ENCODE measurements around the gene SLC26A2.

The SLC26A2 gene

GRCh38 chr5:149995385-149996204, 35.0 kb downstream of the SLC26A2 start:
- no peaks in the 10 kb centered on the region for H3K9me3 ChIP-seq (ENCODE audit: low read length)
- H3K27me3 ChIP-seq (ENCODE audit: insufficient read depth, low read length) = no peaks in the 10 kb centered on the region
- no peak overlapping the region for H3K4me3 ChIP-seq (ENCODE audit: low read length)
- peaks cover 14% of the 10 kb centered on the region for H3K36me3 ChIP-seq (ENCODE audit: insufficient read depth, low read length)
- peaks cover 10% of the 10 kb centered on the region for H3K4me1 ChIP-seq (ENCODE audit: insufficient read depth, low read length)
- H2AFZ ChIP-seq (ENCODE audit: low read depth, low read length) = no peak overlapping the region

GRCh38 chr5:149996205-149996890, 35.8 kb downstream of the SLC26A2 start:
- H3K9me3 ChIP-seq (ENCODE audit: low read length) = no peaks in the 10 kb centered on the region
- H2AFZ ChIP-seq (ENCODE audit: low read depth, low read length) = no peak overlapping the region
- H3K36me3 ChIP-seq (ENCODE audit: insufficient read depth, low read length) = peaks cover 14% of the 10 kb centered on the region
- no peaks in the 10 kb centered on the region for H3K27me3 ChIP-seq (ENCODE audit: insufficient read depth, low read length)
- peaks cover 11% of the 10 kb centered on the region for H3K4me1 ChIP-seq (ENCODE audit: insufficient read depth, low read length)
- no peak overlapping the region for H3K4me3 ChIP-seq (ENCODE audit: low read length)

- H3K36me3 ChIP-seq (ENCODE audit: insufficient read depth, low read length) = peaks cover 14% of the 10 kb centered on the region
- H3K4me1 ChIP-seq (ENCODE audit: insufficient read depth, low read length) = peaks cover 23% of the 10 kb centered on the region
- no peak overlapping the region for H3K4me3 ChIP-seq (ENCODE audit: low read length)
- no peaks in the 10 kb centered on the region for H3K9me3 ChIP-seq (ENCODE audit: low read length)
- H2AFZ ChIP-seq (ENCODE audit: low read depth, low read length) = no peak overlapping the region
- no peaks in the 10 kb centered on the region for H3K27me3 ChIP-seq (ENCODE audit: insufficient read depth, low read length)
These were observed 37.7 kb downstream of the SLC26A2 start for GRCh38 chr5:149998281-149998680.

- Histone ChIP-seq H3K4me1 (ENCODE audit: insufficient read depth, low read length) (peaks cover 23% of the 10 kb centered on the region), H3K4me3 (ENCODE audit: low read length) (peak overlapping the region; percentile 92), H3K27me3 (ENCODE audit: insufficient read depth, low read length) (no peaks in the 10 kb centered on the region), H3K9me3 (ENCODE audit: low read length) (no peaks in the 10 kb centered on the region), H2AFZ (ENCODE audit: low read depth, low read length) (no peak overlapping the region), H3K36me3 (ENCODE audit: insufficient read depth, low read length) (peaks cover 14% of the 10 kb centered on the region)
These were observed 38.8 kb downstream of the SLC26A2 start for GRCh38 chr5:149999359-149999758.

DNA sequence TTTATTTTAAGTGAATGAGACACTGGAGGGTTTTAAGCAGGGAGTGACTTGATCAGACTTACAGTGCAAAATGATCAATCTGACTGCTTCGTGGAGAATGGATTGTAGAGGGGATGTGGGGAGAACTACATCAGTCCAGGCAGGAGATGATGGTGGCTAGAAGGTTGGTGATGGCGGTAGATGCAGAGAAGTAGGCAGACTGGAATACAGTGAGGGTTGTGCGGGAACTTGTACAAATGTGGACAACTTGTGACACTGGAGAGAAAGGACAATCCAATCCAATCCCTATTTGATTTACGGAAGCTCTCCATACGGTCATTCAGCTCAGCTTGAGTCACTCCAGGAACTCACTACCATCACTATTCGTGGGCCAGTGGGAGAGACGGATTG, 39.3 kb downstream of the SLC26A2 start:
- Histone ChIP-seq H3K9me3 (ENCODE audit: low read length) (no peaks in the 10 kb centered on the region), H3K4me3 (ENCODE audit: low read length) (peak overlapping the region; percentile 92), H3K27me3 (ENCODE audit: insufficient read depth, low read length) (no peaks in the 10 kb centered on the region), H3K4me1 (ENCODE audit: insufficient read depth, low read length) (peaks cover 23% of the 10 kb centered on the region), H3K36me3 (ENCODE audit: insufficient read depth, low read length) (peaks cover 11% of the 10 kb centered on the region), H2AFZ (ENCODE audit: low read depth, low read length) (peak overlapping the region; percentile 64)

DNA sequence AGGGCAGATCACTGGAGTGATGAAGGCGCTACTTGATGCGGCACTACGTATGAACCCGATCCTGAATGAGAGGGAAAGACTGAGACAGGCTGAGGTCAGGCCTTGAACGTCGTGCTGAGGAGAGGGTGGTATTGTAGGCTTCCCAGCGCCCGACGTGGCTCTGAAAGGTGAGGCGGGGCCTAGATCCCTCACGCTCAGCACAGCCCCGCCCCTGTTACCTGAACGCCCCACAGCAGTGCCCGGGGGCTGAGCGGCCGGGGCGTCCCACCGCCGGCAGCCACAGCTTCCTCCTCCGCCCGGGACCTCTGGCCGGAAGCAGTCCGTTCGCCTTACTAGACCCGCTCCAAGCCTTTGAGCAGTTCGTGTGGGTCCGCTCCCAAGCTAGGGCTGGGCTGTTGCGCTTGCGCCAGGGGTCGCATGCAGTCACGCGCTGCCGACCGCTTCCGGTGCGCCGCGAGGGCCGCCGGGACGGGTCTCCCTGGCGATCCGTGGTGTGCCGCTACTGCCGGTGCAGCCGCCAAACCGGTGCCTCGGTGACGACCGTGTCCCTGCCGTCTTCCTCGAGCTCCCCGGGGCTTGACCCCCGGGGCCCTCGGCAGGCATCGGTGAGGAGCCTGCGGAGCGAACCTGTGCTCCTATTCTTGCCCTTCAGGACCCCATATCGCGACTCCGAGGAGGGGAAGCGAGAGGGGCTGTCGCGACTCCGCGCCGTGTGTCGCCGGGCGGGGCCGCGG, 39.9 kb downstream of the SLC26A2 start, which contains the start of the genes HMGXB3 and TIGD6:
TSS of gene HMGXB3 (plus strand) at position 484 of the 734 bp plus-strand sequence. CDS start 4,114 bp downstream, outside the sequence.
TSS of gene TIGD6 (minus strand) at position 399 of the 734 bp plus-strand sequence. CDS start 4,306 bp downstream, outside the sequence.
- Histone ChIP-seq H3K4me3 (ENCODE audit: low read length) (peak within 1 kb of the TSS; percentile 92), H2AFZ (ENCODE audit: low read depth, low read length) (peak within 1 kb of the TSS; percentile 64), H3K9me3 (ENCODE audit: low read length) (no peaks in the 10 kb centered on the region), H3K4me1 (ENCODE audit: insufficient read depth, low read length) (peaks cover 23% of the 10 kb centered on the region), H3K27me3 (ENCODE audit: insufficient read depth, low read length) (no peaks in the 10 kb centered on the region), H3K36me3 (ENCODE audit: insufficient read depth, low read length) (peaks cover 9% of the 10 kb centered on the region)

- Histone ChIP-seq H3K36me3 (ENCODE audit: insufficient read depth, low read length) (peaks cover 10% of the 10 kb centered on the region), H3K9me3 (ENCODE audit: low read length) (no peaks in the 10 kb centered on the region), H2AFZ (ENCODE audit: low read depth, low read length) (no peak overlapping the region)
These were observed 40.6 kb downstream of the SLC26A2 start for GRCh38 chr5:150000990-150001659.

DNA sequence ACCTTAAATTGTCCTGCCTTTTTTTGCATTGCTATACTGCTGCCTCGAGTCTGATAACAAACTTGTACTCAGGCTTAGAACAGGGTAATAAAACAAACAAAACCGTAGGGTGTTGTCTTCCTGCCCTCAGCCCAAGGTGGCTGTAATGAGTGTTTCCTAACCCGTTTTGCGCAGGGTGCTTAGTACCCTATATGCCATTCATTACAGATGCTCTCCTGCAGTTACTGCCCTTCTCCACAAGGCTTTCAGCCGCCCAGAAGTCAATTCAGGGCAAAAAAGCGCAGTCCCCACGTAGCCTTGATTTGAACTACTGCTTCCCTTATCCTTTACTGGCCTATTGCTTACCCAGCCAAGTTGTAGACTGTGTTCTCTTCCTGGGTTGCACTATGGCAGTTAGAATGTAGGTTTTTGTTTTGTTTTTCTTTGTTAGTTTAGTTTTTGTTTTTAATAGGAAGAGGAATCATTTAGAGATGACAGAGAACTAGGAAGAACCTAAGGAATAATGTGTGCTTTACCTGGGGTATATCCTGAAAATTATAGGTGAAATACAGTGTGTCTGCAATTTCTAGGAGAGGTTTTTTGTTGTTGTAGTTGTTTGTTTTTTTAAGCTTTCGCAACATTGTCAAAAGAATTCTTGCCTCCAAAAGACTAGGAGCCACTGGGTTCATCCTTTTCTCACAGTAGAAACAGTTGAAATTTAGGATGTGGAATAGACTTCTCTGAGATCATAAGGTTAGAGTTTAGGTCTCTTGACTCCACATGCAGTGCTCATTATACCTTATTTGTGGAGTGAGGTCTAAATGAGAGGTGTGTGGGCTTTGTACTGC, 41.3 kb downstream of the SLC26A2 start:
- Histone ChIP-seq H3K4me1 (ENCODE audit: insufficient read depth, low read length) (peaks cover 23% of the 10 kb centered on the region), H3K9me3 (ENCODE audit: low read length) (no peaks in the 10 kb centered on the region), H3K36me3 (ENCODE audit: insufficient read depth, low read length) (peaks cover 17% of the 10 kb centered on the region)

More at GRCh38 chr5:150000990-150001659, 40.6 kb downstream of the SLC26A2 start:
- H3K4me3 ChIP-seq (ENCODE audit: low read length) = peak overlapping the region; percentile 92
- H3K27me3 ChIP-seq (ENCODE audit: insufficient read depth, low read length) = no peaks in the 10 kb centered on the region
- H3K4me1 ChIP-seq (ENCODE audit: insufficient read depth, low read length) = peaks cover 23% of the 10 kb centered on the region

GRCh38 chr5:150006318-150006717, 45.8 kb downstream of the SLC26A2 start:
- Histone ChIP-seq H3K27me3 (ENCODE audit: insufficient read depth, low read length) (no peaks in the 10 kb centered on the region), H3K36me3 (ENCODE audit: insufficient read depth, low read length) (peaks cover 53% of the 10 kb centered on the region), H3K9me3 (ENCODE audit: low read length) (no peaks in the 10 kb centered on the region), H2AFZ (ENCODE audit: low read depth, low read length) (no peak overlapping the region), H3K4me3 (ENCODE audit: low read length) (no peak overlapping the region), H3K4me1 (ENCODE audit: insufficient read depth, low read length) (peaks cover 12% of the 10 kb centered on the region)

More for the DNA sequence above, 41.3 kb downstream of the SLC26A2 start:
- Histone ChIP-seq H2AFZ (ENCODE audit: low read depth, low read length) (no peak overlapping the region), H3K27me3 (ENCODE audit: insufficient read depth, low read length) (no peaks in the 10 kb centered on the region), H3K4me3 (ENCODE audit: low read length) (peak overlapping the region; percentile 92)

- Histone ChIP-seq H3K4me3 (ENCODE audit: low read length) (no peak overlapping the region), H3K4me1 (ENCODE audit: insufficient read depth, low read length) (peaks cover 4% of the 10 kb centered on the region), H3K9me3 (ENCODE audit: low read length) (no peaks in the 10 kb centered on the region), H3K36me3 (ENCODE audit: insufficient read depth, low read length) (peaks cover 54% of the 10 kb centered on the region), H2AFZ (ENCODE audit: low read depth, low read length) (no peak overlapping the region), H3K27me3 (ENCODE audit: insufficient read depth, low read length) (no peaks in the 10 kb centered on the region)
These were observed 46.5 kb downstream of the SLC26A2 start for GRCh38 chr5:150007050-150007449.

- Histone ChIP-seq H3K36me3 (ENCODE audit: insufficient read depth, low read length) (peaks cover 80% of the 10 kb centered on the region), H3K4me1 (ENCODE audit: insufficient read depth, low read length) (no peaks in the 10 kb centered on the region), H3K27me3 (ENCODE audit: insufficient read depth, low read length) (no peaks in the 10 kb centered on the region), H2AFZ (ENCODE audit: low read depth, low read length) (no peak overlapping the region), H3K9me3 (ENCODE audit: low read length) (peaks cover 8% of the 10 kb centered on the region), H3K4me3 (ENCODE audit: low read length) (no peak overlapping the region)
These were observed 49.3 kb downstream of the SLC26A2 start for GRCh38 chr5:150009671-150010387.

Data from neuron (in vitro differentiated cells).